Nephron (organoid): ENCODE results near the gene CEP192.

Experiments used
- H3K27ac Mint-ChIP-seq, 3 experiments: 2 replicates each; pipeline ENCODE4 v1.8.0; 2020; ENCODE audit warnings: mixed read lengths in 3 of 3, mild to moderate bottlenecking in 2 of 3, moderate library complexity in 1 of 3
- H3K27me3 Mint-ChIP-seq: 2 replicates; pipeline ENCODE4 v1.8.0; 2021; ENCODE audit warnings: low read depth, mild to moderate bottlenecking, moderate library complexity, mixed read lengths
- H3K36me3 Mint-ChIP-seq: 2 replicates; pipeline ENCODE4 v1.8.0; 2020; ENCODE audit warnings: low read depth, mixed read lengths
- H3K4me1 Mint-ChIP-seq: 2 replicates; pipeline ENCODE4 v1.8.0; 2020; ENCODE audit warnings: mixed read lengths
- H3K4me3 Mint-ChIP-seq, 3 experiments: 2 replicates each; pipeline ENCODE4 v1.8.0; 2020; ENCODE audit warnings: mild to moderate bottlenecking in 3 of 3, mixed read lengths in 3 of 3, moderate library complexity in 2 of 3
- H3K9me3 Mint-ChIP-seq: 2 replicates; pipeline ENCODE4 v1.8.0; 2020; ENCODE audit warnings: mixed read lengths
- CTCF ChIP-seq, 3 experiments: fragments of 200-600 bp; sonication (generic); IDR thresholded peaks; one replicate each; pipeline ENCODE4 v1.5.0; 2021; ENCODE audit warnings: antibody characterized with exemption in 3 of 3; ENCODE audit not compliant: unreplicated experiment in 3 of 3

CEP192 gene

GRCh38 chr18:13017247-13017875 is 26.2 kb downstream of the CEP192 start:
- no peak for TF ChIP-seq CTCF (IDR thresholded peaks at IDR 0.05; ENCODE audit: unreplicated experiment in 3 of 3)
- H3K36me3 Mint-ChIP-seq, result peaks cover 75% of the 10 kb centered on the region
- H3K27me3 Mint-ChIP-seq, result no peaks in the 10 kb centered on the region
- no peak overlapping the region for H3K4me3 Mint-ChIP-seq
- H3K4me1 Mint-ChIP-seq, result no peaks in the 10 kb centered on the region
- H3K27ac Mint-ChIP-seq, result no peak overlapping the region
- H3K9me3 Mint-ChIP-seq, result peaks cover 3% of the 10 kb centered on the region

DNA sequence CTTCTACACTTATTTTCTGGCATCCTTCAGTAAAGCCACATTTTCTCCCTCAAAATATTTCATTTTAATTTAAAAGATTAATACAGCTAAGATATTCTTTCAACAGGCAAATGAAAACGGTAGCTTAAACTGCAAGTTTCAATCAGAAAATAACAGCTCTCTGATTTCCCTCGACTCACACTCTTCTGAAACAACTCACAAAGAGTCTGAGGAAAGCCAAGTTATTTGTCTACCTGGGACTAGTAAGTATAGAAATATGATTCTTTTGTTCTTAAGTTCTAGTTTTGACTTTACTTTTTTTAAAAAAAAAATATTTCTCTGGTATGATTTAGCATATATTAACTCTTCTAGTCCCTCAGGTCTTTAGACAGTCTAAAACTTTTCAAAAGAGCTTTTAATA is 27.2 kb downstream of the CEP192 start:
- Mint-ChIP-seq H3K27me3 (no peaks in the 10 kb centered on the region), H3K27ac (no peak overlapping the region), H3K36me3 (peaks cover 78% of the 10 kb centered on the region), H3K4me3 (no peak overlapping the region), H3K4me1 (no peaks in the 10 kb centered on the region), H3K9me3 (peaks cover 12% of the 10 kb centered on the region)
- no peak for TF ChIP-seq CTCF (IDR thresholded peaks at IDR 0.05; ENCODE audit: unreplicated experiment in 3 of 3)

DNA sequence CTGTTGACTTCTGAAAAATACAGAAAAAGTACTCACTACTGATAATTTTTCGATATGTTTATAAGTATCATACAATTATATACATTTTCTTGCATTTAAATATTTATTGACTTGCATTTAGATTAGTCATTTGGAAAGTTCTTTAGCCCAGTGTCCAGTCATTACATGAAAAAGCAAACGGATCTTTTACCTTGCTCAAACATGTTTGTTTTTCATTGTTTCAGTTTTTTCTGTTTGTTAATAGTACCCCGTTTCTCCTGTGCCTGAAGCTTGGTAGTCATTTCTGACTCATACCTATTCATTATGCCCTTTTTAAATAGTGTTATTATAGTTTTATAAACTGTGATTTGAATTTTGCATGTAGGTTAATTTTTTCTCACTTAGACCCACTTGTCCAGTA is 28.1 kb downstream of the CEP192 start:
- no peaks in the 10 kb centered on the region for H3K27me3 Mint-ChIP-seq
- peaks cover 82% of the 10 kb centered on the region for H3K36me3 Mint-ChIP-seq
- no peak for TF ChIP-seq CTCF (IDR thresholded peaks at IDR 0.05; ENCODE audit: unreplicated experiment in 3 of 3)
- H3K27ac Mint-ChIP-seq, result no peak overlapping the region
- peaks cover 19% of the 10 kb centered on the region for H3K9me3 Mint-ChIP-seq
- no peaks in the 10 kb centered on the region for H3K4me1 Mint-ChIP-seq
- no peak overlapping the region for H3K4me3 Mint-ChIP-seq

- TF ChIP-seq CTCF (IDR thresholded peaks at IDR 0.05; ENCODE audit: unreplicated experiment in 3 of 3), result no peak
- Mint-ChIP-seq H3K9me3 (peaks cover 19% of the 10 kb centered on the region), H3K4me1 (no peaks in the 10 kb centered on the region), H3K27ac (no peak overlapping the region), H3K36me3 (peaks cover 80% of the 10 kb centered on the region), H3K4me3 (no peak overlapping the region), H3K27me3 (no peaks in the 10 kb centered on the region)
Observed at GRCh38 chr18:13022644-13023043, 31.5 kb downstream of the CEP192 start.

GRCh38 chr18:13025233-13025632 is 34.1 kb downstream of the CEP192 start:
- Mint-ChIP-seq H3K27me3 (no peaks in the 10 kb centered on the region), H3K27ac (no peak overlapping the region)
- TF ChIP-seq CTCF (IDR thresholded peaks at IDR 0.05; ENCODE audit: unreplicated experiment in 3 of 3), result no peak

GRCh38 chr18:13026583-13027270 is 35.6 kb downstream of the CEP192 start:
- Mint-ChIP-seq H3K36me3 (peaks cover 67% of the 10 kb centered on the region), H3K27ac (no peak overlapping the region), H3K4me1 (no peaks in the 10 kb centered on the region), H3K4me3 (no peak overlapping the region), H3K9me3 (peaks cover 18% of the 10 kb centered on the region), H3K27me3 (no peaks in the 10 kb centered on the region)
- no peak for TF ChIP-seq CTCF (IDR thresholded peaks at IDR 0.05; ENCODE audit: unreplicated experiment in 3 of 3)

More at GRCh38 chr18:13025233-13025632, 34.1 kb downstream of the CEP192 start:
- H3K4me3 Mint-ChIP-seq, result no peak overlapping the region
- H3K36me3 Mint-ChIP-seq, result peaks cover 69% of the 10 kb centered on the region
- H3K4me1 Mint-ChIP-seq, result no peaks in the 10 kb centered on the region
- H3K9me3 Mint-ChIP-seq, result peaks cover 19% of the 10 kb centered on the region
